GM18907 (cell line): ENCODE measurements around the gene SNX8.
A peak's percentile ranks its signal among the peaks of the same experiment; 100 is the strongest.

Source experiments
- ATAC-seq: cut with Tn5 transposase; IDR thresholded peaks from one replicate; pipeline ENCODE4 v1.9.1; 2021; ENCODE audit warnings: mild to moderate bottlenecking, moderate library complexity; ENCODE audit not compliant: unreplicated experiment

Gene SNX8

DNA sequence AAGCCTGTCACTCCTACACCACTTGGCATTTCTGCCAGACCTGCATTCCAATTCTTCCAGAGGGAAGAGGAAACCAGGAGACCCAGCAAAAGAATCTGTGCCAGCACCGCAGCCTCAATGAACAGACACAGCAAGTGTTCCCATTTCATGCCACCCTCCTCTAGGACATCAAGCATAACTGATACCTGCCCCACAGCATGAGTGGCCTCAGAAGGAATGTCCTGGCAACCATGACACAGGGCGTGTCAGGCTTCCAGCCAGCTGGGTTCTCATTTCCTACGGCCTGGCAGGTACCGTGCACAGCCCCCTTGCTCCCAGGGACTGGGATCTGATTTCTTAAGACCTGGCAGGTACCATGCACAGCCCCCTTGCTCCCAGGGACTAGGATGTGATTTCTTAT is 89.3 kb downstream of the SNX8 start:
- no peak for ATAC-seq

DNA sequence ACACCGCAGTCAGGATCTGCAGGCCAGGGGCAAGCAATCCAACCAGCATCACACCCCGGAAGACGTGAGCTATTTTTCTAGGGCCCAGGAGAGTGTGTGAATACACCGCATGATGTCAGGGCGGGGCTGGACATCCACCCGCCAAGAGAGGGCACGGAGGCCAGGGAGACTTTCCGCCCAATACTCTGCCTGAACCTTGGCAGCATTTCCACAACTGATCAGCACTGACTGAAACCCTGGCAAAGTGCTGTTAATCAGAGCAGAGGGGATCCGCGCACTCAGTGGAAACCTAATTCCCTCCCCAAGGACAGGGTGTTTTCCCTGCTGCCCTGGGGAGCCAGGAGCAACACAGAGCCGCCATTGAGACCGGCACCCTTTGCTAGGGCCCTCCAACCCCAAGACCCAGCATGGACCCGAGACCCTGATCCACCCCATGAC is 89.7 kb downstream of the SNX8 start:
- no peak for ATAC-seq

DNA sequence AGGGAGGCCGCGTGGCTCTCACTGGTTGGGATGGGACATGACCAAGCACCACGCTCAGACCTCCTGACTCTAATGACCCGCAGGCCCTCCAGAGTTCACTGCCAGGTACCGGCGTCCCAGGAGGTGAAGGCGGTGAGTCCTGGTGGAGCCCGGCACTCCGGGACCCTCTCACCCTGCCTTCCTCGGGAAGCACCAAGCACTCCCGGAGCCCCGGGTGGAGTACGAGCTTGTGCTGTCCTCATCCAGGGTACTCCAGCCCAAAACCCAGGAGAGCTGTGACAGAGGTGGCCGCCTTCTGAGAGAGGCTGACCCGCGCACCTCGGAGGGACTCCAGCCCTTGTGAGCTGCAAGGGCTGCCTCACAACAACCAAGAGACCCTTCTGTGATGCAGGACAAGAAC is 90.9 kb downstream of the SNX8 start:
- ATAC-seq: no peak

DNA sequence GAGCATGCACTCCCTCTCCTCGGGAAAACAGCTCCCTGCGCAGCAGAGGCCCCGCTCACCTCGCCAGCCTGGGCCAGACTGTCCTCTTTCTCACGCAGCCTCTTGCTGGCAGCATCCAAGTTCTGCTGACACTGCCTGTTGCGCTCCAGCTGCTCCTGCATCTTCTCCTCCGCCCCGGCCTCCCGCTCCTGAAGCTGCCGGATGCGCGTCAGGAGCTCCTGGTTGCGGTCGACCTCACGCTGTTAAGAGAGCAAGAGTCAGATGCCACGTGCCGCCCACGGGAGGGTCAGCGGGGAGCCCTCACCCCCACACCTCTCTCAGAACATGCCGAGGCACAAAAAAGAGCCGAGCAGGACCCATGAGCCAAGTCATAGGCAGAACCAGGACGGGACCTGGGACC is 91.7 kb downstream of the SNX8 start:
- no peak for ATAC-seq

DNA sequence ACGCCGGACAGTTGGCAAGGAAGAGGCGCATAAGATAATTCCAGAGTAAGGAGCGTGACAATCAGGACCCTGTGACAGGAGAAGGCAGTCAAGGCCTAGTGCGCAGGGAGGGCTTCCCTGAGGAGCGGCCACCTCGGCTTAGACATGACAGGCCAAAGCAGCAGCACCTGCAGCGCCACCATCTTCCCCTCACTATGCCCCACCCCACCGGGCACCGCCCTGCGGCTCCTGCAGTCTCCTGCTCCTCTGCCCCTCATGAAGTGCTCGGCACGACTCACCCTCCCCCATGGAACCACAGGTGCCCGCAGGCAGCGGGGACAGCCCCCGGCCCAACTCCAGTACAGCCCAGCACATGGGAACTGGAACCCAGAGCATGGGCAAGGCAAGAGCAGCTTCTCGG is 93.3 kb downstream of the SNX8 start:
- no peak for ATAC-seq

DNA sequence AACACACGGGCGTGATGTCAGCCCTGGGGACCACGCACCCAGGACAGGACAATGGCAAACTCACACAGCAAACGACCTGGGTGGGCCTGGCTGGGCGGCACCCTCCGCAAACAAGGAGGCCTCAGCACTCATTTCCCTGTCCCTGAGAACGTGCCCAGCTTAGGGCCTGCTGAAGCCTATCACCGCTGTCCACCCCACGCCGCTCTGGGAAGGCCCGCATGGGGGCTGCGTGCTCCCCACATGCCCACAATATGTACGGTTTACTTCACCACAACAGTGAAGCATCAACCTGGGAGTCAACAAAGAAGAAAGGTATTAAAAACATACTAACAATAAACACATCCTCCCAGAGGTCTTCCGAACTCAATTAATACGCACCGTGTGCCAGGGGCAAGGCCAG is 93.7 kb downstream of the SNX8 start:
- no peak for ATAC-seq

DNA sequence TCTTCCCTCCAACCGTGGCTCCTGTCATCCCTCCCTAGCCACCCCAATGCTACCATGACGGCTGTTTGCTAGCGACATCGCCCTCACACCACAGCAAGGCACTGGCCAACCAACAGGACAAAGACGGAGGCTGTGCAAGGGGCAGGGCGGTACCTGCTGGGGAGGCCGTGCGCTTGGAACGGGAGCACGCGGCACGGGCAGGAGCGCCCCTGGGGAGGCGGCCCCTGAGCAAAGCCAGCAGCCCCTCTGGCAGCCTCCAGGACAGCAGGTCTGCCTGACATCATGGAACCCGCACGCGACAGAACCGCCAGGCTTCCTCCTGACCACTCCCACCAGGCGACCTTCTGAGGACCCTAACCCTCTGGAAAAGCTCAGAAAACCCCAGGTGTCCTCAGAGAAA is 94.2 kb downstream of the SNX8 start:
- ATAC-seq: no peak

DNA sequence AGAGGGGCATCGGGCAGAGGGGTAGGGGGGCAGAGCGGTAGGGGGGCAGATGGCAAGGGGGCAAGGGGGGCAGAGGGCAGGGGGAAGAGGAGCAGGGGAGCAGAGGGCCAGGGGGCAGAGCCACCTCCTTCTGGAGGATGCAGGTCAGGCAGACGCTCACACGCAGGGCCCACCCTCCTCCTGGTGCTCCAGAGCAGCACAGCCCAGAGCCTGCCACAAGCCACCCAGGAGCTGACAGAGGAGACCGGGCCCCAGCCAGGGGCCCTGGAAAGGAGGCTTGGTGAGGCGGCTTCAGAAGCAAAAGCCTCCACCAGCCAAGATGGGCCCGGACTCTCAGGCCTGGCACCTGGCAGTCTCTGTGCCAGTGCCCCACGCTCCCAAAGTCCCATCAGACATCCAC is 94.6 kb downstream of the SNX8 start:
- ATAC-seq: no peak

DNA sequence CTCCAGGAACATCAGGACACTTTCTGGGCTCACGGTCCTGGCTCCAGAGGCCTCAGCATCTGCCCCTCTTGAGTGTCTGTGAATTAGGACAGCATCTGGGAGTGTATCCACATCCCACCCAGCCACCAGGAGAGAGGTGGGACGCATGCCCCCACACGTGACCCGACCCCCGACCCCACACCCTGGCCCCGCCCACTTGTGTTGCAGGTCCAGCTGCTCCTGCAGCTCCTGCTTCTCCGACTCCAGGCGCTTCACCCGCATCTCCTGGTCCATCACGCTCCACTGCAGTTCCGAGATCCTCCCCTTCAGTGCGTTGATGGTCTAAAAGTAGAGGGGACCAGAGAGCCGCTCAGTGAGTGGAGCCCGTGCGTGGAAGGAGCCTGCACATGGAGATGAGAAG is 95.1 kb downstream of the SNX8 start:
- ATAC-seq: no peak

DNA sequence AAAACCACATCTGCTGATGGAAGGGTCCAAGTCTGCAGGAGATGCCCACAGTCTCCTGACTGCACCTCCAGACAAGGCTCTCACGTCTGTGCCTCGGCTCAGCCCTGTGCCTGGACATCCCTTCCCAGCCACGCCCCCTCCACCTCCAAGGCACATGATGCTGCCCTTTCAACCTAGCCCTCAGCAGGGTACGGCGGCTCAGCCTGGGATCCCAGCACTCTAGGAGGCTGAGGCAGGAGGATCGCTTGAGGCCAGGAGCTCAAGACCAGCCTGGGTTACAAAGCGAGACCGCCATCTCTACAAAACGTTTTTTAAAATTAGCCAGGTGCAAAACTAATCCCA is 95.8 kb downstream of the SNX8 start:
- ATAC-seq: no peak

DNA sequence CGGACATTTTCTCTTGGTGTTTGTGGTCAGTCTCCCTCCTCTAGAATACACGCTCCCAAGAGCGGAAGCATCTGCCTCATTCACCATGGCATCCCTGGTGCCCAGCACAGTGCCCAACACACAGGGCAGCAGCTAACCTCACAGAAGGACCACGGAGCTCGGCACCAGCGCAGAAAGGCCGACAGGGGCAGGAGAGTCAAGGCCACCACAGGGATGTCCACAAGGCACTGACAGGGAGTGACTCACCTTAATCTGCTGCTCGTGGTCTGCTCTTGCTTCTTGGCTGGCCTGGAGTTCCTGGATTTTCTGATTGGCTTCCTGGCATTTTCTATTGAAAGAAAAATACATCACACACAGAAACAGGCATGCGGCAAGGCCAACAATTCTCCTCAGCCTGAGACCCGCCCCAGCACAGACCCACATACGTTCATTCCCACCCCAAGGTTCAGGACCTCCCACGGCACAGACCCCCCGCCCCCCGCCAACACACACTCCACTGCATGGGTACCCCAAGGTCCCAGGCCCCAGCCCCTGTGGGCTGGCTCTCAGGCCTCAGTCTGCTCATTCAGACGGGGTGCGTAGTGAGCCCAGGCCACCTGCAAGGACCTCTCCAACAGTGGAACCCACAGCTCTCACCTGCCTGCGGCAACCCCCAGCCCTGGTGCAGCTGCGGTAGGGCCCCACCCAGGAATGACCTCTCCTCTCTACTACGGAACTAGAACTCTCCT is 96.4 kb downstream of the SNX8 start:
- no peak for ATAC-seq

DNA sequence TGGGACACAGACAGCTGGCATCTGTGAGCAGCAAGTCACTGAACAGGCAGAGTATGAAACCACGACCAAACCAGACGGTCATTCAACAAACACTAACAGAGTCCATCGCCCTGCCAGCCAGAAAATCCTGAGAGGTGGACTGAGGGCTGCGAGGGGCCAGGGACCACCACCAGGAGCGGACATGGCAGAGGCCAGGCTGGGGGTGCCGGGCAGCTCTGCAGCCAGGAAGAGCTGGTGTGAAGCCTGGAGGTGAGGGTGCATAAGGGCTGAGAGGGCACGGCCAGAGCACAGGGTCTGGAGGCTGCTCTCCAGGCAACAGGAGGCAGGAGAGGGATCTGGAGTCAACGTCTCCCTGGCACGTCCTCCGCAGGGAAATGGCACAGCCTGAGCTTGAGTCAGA is 97.0 kb downstream of the SNX8 start:
- no peak for ATAC-seq

DNA sequence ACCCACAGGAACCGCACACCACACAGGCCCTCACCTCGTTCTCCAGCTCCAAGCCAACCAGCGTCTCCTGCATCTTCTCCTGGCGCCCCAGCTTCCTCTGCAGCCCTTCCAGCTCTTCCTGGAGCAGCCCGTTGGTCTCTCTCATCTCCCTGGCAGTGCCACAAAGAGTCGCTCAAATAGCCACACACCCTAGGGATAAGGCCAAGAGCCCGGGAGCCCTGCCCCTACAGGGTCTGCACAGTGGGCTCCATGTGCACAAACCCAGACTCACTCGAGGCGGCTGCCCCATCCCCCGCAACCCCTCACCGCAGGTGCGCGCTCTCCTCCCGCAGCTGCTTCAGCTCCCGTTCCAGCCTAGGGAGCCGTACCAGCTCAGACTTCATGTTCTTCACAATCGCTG is 98.4 kb downstream of the SNX8 start:
- no peak for ATAC-seq

DNA sequence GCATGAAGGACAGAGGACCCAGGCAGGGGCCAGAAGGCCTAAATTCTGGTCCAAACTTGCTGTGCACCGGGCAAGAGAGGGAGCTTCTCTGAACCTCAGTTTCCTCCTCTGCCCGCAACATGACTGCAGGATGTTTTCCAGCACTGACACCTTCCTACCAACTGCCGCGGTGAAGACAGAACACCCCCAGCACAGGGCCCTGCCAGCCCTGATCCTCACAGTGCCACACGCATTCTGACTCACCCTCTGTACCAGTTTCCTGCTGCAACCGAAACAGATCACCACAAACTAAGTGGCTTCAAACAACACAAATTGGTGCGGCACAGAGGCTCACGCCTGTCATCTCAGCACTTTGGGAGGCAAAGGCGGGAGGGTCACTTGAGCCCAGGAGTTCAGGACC is 99.6 kb downstream of the SNX8 start:
- no peak for ATAC-seq

DNA sequence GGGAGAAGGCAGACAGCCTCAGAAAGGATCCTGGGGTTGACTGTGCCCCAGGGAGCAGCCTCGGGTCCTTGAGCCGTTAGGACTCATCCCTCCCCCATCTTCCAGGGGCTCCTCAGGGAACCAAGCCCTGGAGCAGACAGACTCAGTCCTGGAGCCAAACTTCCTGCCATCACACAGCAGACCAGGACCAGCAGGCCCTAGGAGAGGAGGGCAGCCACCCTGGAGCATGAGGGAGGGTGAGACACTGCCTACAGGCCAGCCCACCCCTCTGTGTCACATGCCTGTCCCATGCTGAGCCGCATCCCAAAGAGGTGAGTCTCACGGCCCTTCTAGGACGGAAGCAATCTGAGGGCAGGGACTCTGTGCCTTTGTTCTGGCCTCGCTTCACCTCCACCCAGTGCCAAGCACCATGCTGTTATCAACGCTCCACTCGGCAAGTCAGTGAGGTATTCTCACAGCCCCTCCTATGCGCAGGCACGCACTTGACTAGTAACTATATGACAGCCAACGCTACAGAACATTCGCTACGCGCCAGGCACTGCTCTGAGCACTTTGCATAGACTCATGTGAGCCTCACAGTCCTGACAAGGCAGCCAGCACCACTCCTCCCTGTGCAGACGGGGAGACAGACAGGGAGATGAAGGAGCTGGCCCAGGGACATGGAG is 100.6 kb downstream of the SNX8 start:
- ATAC-seq: no peak

DNA sequence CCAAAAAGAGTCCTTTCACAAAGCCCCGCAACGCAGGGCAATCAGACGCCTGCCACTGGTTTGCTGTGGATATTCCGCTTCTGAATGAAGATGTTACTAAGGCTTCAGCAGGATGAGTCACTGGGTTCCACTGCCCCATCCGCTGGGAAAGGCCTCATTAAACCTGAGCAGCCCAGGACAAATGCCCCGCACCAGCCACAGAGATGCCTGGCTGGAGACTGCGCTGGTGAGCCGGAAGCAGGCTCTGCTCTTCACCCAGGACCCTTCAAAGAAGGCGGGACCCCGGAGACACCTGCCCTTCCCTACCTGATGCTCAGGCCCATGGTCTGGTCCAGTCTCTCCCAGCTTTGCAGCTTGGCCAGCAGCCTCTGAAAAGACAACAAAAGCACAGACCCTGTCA is 101.3 kb downstream of the SNX8 start:
- no peak for ATAC-seq

DNA sequence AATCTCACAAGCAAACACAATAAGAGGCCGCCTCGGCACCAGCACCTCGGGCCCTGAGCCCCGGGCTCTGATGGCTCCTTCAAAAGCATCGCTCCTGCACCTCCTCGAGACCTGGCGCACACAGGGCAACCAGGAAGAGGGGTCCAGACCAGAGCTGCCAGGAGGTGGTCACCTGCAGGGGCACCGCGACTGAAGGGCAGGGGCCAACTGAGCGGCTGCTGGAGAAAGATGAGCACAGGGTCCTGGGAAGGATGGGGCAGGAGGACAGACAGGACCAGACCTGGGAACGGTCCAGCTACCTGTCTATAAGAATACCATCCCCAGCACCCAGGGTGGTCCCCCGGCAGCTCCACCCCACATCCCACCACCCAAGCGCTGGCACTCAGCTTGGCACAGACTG is 102.3 kb downstream of the SNX8 start:
- no peak for ATAC-seq

DNA sequence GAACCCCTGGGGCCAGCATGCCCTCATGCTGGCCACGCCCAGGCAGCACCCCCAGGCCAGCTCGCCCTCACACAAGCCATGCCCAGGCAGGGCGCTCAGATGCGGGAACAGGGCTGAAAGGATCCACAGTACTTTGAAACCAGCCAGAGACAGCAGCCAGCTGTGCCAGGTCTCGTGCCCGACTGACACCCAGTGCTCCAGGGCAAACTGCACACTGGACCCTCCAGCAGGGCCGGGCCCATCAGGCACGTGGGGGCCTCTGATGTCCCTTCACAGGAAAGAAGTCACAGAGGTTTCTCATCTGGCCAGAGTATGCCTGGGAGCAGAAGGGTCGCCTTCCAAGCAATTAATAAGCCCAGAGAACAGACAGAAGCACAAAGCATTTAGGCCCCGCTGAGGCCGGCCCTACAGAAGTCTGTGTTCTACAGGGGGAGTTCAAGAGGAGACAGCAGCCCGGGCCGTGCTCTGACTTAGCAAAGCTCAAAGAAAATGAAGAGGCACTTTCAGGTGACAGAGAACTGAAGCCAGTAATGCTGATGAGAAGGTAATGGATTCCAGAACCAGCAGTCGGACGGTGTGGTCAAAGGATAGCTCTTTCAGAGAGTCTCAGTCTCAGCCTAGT is 102.9 kb downstream of the SNX8 start:
- no peak for ATAC-seq

DNA sequence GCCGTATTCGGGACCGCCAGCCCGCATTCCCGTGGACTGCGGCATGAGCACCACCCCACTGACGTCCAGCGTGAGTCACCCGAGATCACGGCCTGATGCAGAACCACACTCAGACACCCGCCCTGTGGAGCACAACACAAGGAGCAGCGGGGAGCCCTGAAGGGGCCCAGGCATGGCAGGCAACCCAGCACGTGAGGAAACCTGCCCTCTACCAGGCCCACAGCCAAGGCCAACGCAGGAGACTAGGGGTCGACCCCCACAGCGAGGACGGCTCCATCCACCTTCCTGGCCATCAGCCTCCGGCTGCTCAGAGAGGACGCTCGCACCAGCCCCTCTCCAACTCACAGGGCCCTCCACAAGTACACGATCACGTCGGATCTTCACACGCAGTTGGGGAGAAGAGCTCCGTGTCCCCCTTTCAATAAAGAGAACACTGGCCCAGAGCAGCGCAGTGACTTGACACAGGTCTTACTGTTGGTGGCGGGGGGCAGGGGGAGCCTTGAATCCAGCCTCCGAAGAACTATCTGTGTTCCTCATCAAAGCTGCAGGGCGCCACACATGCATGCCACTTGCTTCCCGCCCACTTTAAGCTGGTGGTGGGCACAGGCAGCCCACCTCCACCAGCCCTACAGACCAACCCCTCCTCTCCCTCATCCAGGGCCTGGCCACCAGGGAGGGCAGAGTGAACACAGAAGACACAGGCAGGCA is 103.5 kb downstream of the SNX8 start:
- ATAC-seq: no peak

DNA sequence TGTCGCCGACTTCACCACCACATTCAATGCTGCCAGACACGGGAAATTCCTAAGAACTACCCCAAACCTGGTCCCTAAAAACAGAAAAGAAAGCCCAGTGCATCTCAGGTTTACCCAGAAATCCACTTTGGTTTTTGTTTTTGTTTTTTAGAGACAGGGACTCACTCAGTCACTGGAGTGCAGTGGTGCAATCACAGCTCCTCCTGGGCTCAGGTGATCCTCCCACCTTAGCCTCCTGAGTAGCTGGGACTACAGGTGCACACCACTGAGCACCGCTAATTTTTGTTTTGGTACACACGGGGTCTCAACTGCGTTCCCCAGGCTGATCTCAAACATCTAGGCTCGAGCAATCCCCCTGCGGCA is 104.3 kb downstream of the SNX8 start:
- ATAC-seq: peak; percentile 4

DNA sequence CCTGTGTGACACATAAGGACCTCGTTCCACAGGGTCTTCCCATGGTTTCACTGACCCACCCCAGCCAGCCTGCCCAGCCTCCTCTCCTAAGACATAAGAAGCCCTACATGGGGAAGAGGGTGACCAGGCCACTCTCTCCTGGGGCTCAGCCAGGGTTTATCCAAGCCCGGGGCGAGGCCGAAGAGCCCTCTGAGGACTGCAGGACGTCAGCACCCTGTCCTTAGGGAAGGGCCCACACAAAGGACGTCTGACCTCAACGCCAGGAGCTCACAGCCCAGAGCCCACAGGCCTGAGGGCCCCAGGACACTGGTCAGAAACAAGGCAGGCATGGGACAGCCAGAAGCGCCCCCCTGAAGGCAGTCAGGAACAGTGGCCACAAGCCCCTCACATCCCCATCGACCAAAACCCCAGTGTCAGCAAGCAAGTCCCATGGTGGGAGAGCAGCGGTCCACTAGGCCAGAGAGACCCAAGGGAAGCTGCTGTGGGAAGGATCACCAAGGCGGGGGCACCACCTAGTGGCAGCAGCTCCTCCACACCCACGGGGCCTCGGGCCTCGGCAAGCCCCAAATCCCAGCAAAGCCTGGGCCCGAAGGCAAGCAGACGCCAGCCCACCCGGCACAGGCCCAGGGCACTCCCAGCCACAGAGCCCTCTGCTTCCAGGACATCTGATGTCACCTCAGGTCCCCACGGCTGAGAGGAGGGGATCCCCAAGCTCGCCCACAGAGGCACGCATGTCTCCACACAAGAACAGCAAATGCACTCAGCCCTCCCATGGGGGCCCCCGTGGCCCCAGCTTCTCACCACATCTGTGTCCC is 104.9 kb downstream of the SNX8 start:
- peak; percentile 52 for ATAC-seq
